Activated naive CD4-positive, alpha-beta T cell treated with Interleukin-2 at 50 U/mL for 16 hours (primary cell): Measurements from ENCODE around the gene PCGF3.
"Not testable (repeated sequence)": the region's sequence is repeated elsewhere in the genome, so short reads cannot be mapped to it uniquely, and the experiment has no call there.

ENCODE experiments used
- DNase-seq: peaks from one replicate; pipeline ENCODE4 v3.0.0-alpha.2; 2020

The PCGF3 gene

DNA sequence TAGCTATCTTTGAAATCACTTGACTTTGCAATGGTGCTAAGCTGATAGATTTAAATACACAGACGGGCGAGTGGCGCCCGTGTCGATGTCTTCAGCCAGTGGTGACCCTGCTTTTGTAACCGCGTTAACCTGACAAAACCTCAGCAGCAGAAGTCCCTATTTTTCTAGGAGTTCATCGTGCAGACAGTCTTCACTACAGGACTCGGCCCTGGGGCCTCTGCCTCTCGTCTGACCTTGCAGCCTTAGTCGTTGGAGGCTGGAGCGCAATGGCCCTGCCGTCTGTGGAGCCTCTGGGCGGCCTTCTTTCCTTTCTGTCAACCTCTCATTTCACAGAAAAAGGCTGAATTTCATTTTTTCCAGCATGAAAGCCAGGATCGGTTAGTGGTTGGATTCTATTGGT is 62.4 kb downstream of the PCGF3 start:
- no peak for DNase-seq

DNA sequence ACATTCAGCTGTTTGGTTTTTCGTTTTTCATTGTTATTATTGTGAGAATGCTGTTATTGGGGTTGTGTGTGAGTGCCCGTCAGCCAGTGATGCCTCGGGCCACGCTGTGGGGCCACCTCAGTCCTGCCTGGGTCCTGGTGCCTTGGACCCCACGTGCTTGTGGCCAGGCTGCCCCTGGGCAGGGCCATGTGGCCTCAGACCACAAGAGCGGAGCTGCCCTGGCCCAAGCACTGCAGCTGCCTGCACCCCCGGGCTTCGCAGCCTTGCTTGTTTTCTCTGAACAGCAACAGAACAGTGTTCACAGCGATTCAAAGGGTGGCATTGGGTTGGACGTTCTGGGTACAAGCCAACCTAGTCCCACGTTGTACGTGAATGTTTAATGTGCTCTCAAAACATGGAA is 63.4 kb downstream of the PCGF3 start:
- DNase-seq = no peak

DNA sequence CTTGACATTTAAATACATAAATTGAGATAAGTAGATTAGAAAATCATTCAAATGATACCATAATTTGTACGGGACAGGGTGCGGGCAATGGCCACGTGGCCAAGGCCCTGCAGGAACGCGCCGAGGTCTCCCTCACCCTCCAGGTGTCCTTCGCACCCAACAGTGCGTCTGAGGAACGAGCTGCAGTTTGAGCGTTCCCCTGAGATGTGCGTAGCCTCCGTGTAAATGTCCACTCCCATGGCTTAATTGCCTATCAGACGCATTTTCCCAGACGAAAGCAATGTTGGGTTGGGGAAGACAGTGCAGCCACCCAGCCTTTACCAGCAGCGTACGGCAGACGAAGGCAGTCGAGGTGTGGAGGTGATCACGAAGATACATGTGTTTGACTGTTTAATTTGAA is 63.9 kb downstream of the PCGF3 start:
- DNase-seq = no peak

DNA sequence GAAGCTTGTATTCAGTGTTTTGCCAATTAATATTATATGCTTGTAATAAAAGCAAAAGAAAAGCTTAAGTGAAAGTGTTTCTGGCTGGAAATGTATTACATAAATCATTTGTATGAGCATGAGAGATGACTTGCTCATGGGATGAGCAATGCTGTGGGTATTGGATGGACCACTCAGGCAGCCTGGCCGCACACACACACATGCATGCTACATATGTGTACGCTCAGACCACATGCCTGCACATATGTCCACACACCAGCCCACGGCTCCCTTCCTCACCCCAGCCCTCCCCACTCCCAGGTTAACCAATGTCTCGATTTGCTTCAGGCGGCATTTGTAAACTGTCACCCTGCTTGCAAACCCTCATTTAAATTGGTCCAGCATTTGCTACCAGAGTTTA is 64.4 kb downstream of the PCGF3 start:
- no peak for DNase-seq

DNA sequence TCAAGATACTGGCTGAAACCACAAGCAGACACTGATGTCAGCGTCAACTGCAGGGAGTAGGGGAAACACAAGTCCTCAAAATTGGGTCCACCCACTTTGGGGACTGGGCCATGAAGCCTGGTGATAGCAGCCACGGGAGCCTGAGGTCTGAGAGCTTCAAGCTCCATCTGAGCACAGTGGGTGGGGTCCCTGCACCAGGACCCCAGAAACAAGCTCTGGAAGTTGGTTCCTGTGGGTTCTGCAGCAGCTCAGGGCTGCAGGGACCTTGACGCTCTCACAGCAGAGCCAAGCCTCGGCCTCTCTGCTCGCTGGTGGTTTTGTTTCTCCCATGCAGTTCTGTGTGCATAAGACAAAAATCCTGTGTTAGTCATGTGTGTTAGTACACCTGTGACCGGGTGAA is 65.8 kb downstream of the PCGF3 start:
- DNase-seq = no peak

DNA sequence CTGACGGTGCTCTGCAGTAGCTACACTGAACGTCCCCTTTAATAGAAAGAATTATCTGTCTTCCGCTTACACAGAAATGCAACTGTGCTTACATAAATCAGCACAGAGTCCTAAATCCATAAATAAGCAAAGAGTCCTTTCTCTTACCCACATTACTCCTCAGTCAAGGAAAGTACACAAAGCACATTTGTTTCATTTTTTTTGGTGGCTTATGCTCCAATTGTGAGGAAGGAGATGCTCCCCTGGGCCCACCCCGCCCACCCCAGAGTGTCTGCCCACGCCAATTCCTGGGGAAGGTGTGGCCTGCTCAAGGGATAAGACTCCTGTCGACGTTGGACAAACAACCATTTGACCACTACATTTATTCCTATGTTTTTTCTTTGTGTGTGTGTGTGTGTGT is 66.5 kb downstream of the PCGF3 start:
- DNase-seq = no peak

DNA sequence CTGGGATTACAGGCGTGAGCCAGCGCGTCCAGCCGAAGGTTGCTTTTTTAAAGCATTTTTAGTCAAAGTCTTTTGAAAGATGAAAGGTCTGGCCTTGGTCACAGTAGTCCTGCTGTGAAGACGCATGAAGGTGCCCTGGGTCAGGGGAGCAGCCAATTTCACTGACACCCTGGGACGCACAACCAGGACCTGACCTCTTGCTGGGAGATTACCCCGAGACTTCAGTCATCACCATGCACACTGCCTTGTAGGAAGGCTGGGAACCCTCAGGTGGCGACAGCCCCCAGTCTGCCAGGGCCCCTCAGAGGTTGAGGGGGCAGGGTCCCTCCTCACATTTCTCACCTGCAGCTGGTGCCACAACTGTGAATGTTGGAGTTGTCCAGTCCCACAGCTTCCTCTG is 67.1 kb downstream of the PCGF3 start:
- DNase-seq = no peak

DNA sequence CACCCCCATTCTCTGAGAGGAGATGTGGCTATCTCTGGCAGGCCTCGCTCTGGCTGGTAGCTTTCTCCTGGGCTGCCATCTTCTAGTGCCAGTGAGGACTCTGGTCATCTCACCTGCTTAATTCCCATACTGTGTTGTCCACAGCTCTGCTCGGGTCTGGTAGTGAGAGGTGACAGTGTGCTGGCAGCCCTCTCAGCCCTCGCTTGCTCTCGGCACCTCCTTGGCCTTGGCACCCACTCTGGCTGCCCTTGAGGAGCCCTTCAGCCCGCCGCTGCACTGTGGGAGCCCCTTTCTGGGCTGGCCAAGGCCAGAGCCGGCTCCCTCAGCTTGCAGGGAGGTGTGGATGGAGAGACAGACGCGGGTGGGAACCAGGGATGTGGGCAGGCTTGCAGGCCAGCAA is 67.6 kb downstream of the PCGF3 start:
- no peak for DNase-seq

DNA sequence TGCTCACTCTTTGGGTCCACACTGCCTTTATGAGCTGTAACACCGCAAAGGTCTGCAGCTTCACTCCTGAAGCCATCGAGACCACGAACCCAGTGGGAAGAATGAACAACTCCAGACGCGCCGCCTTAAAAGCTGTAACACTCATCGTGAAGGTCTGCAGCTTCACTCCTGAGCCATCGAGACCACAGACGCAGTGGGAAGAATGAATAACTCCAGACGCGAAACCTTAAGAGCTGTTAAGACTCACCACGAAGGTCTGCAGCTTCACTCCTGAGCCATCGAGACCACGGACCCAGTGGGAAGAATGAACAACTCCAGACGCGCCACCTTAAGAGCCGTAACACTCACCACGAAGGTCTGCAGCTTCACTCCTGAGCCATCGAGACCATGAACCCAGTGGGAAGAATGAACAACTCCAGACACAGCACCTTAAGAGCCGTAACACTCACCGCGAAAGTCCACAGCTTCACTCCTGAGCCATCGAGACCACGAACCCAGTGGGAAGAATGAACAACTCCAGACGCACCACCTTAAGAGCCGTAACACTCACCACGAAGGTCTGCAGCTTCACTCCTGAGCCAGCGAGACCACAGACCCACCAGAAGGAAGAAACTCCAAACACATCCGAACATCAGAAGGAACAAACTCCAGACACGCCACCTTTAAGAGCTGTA is 68.9 kb downstream of the PCGF3 start:
- DNase-seq = not testable (repeated sequence)

DNA sequence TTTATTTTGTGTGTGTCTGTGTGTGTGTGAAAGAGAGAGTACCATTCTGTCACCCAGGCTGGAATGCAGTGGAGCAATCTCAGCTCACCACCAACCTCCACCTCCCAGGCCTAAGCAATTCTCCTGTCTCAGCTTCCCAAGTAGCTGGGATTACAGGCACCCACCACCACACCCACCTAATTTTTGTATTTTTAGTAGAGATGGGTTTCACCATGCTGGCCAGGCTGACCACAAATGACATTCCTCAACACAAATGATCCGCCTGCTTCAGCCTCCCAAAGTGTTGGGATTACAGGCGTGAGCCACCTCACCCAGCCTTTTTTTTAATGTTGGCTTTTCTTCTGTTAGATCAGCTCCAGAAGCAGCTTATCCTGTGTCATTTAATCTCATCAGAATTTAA is 69.9 kb downstream of the PCGF3 start:
- DNase-seq = not testable (repeated sequence)

DNA sequence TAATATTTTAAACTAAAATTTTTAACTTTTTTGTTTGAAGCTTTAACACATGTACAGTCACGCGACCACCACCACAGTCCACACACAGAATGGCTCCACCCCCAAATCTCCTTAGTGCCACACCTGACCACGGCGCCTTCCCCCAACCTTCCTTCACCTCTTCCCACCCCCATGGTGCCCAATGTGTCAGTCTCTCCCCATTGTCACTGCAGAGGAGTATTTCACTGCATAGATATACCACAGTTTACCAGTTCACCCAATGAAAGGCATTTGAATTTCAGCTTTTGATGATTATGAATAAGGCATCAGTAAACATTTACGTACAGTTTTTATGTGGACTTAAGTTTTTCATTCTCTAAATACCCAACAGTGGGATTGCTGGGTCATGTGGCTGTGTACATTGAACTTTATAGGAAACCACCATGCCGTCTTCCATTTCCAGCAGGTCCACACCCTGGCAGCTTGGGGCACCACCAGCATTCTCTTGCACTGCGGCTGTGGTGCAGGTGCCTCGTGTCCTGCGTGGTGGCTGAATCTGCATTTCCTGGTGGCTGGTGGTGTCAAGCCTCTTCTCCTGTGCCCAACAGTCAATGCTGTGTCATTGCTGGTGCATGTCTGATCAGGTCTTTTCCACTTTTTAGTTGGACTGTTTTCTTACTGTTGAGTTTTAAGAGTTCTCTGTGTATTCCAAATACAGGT is 71.3 kb downstream of the PCGF3 start:
- no peak for DNase-seq

DNA sequence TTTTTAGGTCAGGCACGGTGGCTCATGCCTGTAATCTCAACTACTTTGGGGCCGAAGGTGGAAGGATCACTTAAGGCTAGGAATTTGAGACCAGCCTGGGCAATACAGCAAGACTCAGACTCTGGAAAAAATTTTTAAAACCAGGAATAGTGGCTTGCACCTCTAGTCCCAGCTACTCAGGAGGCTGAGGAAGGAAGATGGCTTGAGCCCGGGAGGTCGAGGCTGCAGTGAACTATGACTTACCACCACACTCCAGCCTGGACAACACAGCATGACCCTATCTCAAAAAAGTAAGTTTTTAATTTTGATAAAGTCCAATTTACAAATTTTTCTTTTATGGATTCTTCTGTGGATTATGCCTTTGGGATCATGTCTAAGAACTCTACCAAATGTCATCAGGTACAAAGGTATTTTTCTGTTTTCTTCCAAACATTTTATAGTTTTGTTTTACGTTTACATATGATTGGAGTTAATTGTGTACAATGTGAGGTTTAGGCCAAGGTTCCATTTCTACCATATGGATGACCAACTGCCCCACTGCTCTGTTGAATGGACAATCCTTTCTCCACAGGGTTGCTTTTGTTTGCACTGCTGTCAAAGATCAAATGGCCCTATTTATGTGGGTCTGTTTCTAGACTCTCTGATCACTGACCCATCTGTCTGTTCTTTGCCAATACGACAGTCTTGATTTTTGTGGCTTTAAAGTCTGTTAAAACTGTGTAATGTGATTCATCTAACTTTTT is 72.1 kb downstream of the PCGF3 start:
- DNase-seq = no peak

DNA sequence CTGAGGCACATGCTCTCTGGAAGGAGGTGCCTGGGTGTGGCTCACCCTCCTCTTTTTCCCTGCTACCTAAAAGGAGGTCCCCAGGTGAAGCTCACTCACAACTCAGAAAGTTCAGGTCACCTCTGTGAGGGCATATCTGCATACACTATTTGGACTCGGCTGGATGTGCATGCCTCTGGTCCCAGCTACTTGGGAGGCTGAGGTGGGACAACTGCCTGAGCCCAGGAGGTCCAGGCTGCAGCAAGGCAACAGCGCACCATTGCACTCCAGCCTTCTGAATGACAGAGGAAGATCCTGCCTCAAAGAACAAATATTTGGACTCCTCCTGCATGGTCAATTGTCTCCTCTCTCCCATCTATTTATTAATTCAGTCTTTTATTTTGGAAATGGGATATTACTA is 73.9 kb downstream of the PCGF3 start:
- DNase-seq = no peak

DNA sequence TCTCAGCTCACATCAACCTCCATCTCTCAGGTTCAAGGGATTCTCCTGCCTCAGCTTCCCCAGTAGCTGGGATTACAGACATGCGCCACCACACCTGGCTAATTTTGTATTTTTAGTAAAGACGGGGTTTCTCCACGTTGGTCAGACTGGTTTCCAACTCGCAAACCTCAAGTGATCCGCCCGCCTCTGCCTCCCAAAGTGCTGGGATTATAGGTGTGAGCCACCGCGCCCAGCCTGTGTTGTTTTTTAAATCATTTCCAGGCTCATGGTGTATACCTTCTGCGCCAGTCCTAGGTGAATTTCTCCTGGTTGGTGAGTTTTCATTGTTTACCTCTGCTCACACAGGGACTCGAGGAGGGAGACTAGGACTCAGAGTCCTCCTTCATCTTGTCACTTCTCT is 74.6 kb downstream of the PCGF3 start:
- DNase-seq = not testable (repeated sequence)

DNA sequence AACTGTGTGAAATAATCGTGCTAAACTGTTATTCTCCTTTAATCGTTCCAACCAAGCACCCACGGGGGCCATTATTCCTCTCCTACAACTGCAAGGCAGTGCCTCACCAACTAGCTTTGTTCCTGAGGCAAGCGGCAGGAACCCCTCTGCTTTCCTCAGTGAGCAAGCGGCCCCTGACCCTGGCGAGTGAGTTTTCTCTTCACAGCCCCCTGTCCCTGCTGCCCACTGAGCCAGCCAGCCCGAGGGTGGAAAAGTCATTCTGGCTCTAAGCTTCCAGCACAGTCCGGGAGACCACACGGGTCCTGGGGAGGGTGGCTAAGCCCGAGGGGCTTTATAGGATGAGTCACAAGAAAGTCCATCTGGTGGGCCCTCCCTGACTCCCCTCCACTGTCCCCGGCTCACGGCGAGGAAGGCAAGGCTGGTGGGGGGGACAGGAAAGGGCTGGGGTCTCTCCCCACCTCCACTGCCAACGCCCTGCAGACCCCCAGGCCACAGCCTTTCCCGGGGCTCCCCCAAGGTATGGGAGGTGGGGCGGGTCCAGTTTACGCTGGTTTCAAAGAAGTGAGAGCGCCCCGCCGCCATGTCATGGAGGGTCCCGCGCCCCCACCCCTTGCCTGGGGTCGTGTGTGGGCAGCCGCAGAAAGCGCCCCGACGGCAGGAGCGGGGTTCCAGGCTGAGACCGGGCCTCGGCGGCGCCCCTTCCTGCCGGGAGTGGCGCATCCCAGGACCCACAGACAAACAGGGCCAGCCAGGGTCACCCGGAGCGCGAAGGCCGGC is 75.3 kb downstream of the PCGF3 start:
- DNase-seq = no peak

DNA sequence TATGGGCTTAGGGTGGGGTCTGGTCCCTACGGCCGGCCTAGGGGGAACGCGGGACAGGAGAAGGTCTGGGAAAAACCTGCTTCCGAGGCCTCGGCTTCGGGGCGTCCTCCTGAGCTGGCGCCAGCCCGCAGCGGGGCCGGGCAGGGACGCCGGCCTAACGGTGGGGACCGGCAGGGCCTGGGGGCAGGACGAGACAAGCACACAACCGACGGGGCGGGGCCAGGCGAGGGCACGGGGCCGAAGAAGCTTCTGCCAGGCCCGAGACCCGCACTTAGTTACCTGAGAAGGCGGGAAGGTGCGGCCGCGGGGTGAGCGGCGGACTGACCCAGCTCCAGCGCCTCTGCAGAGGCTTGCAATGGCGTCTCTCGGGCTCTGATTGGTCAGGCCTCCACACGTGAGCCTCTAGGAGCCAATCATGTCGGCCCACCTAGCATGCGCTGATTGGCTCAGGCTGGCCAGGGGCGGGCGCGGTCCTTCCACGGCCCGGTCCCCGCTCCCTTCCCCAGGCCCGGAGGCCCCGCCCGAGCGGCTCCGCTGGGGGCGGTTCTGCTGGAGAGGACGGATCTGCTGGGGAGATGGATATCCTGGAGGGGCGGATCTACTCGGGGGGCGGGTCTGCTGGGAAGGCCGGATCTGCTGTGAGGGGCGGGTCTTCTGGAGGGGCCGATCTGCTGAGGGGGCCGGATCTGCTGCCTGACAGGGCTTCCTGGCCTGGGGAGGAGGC is 76.0 kb downstream of the PCGF3 start:
- peak; percentile 100 for DNase-seq

DNA sequence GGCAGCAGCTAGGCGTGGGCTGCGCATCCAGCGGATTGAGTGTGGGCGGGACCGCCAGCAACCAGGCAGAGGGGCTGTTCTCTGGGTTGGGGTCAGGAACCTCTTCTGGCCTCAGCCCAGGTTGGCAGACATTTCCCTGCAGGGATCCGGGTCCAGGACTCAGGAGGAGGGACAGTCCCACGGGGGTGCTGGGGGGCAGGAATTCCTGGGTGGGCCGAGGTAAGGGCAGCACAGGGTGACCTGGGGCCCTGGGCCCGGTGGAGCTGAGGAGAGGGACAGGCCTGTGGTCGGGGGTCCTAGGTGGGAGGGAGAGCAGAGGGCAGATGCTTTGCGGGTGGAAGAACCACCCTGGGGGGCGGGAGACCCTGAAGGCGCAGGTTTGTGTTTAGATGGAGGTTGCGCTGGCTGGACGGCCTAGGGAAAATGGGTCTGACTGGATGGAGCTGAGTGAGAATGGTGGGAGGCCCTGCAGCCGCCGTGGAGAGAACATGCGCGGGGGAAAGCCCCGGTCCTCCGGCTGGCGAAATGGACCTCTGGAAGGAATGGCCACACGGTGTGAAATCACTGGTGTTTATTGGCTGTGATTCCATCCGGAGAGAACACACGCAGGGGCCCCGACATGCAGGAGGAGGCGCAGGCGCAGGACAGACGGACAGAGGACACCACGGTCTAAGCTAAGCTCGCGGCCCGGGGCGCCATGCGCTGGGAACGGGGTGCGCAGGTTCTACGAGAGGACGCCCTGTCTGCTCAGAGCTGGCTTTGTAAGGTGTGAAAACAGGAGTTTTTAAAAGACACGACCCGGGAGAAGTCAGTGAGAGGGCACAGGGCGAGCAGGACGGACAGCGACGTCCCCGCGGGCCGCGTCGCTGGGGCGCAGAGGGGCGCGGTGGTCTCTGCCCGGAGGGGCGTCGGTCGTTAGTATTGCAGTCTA is 79.0 kb downstream of the PCGF3 start:
- no peak for DNase-seq

DNA sequence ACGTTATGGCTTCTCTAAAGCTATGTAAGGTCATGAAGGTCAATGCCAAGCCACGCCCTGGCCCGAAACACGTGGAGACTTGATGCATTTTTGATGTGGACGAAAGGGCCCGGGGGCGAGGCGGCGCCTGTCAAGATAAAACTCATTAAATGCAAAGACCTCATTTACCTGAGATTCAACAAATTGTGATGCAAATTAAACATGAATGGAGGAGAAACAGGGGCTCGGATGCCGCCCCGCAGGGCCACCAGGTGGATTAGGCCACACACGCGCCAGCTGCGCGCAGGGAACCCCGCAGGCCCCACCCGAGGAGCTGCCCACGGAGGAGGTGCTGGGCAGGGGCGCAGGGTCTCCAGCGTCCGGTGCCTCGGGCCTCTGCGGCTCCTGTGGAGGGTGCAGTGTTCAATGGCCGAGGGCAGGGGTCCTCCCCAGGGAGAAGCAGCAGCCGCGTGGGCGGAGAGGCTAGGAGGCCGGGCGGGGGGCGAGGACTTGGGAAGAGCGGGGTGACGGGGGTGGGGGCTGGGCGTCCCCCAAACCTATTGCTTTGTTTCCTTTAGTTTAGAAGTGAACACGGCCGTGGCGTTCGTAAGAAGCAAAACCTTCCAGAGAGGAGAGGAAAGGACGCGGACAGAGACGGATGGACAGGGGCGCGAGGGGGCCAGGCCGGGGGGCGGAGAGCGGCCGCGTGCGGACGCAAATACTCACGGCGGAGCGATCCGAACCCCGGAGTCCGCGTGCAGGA is 79.9 kb downstream of the PCGF3 start:
- no peak for DNase-seq

DNA sequence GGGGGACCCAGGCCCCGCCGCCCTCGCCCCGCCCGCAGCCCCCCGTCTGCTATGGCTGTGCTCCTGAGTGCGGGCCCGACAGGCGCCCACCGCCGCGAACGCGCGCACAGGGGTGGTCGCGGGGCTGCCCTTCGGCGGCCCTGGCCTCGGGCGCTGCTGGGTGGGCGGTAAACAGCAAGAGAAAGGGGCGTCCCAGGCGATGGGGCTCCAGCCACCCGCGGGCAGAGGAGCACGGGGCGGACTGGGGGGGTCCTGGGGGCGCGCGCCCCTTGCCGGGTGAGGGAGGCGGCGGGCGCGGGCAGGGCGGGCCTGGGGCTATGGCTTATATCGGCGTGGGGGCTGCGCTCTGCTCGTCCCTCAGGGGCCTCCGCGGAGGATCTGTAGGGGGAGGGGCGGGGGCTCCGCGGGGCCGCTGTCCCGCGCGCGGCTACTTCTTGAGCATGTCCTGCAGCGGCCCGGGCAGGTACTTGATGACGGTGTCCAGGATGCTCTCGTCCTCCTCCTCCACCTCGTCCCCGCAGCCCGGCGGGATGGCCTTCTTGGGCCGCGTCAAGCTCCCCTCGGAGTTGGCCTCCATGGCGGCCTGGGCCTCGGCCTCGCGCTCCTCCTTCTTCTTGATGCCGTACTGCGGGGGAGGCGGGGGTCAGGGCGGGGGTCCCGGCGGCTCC is 80.6 kb downstream of the PCGF3 start:
- no peak for DNase-seq

DNA sequence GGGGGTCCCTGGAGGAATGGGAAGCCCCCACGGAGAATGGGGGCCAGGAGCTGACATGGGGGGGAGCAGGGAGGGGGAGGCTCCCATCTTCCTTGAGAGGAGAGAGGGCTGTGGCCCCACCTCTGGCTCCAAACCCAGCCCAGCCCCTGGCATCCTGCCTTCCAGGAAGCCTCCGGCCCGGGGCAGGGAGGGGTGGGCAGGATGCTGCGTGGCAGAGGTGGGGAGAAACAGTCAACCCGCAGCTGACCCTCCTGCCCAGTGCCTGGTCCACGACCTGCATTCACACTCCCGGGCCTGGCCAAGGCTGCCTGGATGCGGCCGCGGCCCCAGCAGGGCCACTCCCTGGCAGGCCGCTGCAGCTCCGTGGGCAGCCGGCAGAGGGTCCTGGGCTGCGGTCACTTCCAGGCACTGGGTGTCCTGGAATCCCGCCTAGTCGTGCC is 81.2 kb downstream of the PCGF3 start:
- no peak for DNase-seq
